ENCODE results near the gene LRP1B.

Gene LRP1B

DNA sequence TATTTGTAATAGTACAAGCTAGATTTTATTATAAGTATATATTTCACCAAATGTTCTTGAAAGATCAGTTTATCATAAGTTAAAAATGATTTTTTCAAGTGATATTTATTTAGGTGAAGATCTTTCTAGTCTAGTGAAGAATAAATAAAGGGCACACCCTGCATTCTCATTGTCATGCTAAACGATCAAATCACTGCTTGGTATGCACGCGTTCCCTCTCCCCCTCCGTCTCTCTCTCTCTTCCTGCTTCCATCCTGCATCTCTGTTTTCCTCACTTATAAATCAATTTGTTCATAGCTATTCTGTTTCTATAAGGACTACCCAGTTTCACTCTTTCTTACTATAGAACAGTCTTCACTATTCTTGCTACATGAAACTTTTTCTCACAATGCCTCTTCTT, 1067.4 kb downstream of the LRP1B start:
- DNase-seq: no peak

DNA sequence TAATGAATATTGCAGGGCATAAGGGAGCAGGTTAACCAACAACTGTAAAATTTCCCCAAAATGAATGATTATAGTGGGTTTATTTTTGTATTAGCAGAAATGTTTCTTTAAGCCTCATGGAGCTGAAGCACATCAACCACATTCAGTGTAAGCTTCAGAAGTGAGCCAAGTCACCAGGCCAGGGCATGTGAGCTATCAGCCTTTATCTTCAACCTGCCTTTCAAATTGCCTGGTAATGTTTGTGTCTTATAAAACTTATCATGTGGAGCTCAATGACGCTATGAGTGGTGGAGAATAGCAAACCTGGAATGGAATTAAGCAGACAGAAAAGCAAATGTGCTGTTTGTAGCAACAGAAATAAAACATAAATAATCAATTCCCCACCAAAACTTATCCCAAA, 1068.4 kb downstream of the LRP1B start:
- no peak for DNase-seq

GRCh38 chr2:141062031-141062430, 1068.8 kb downstream of the LRP1B start:
- no peak for DNase-seq

- DNase-seq: no peak
Measured at GRCh38 chr2:141058556-141058955, 1072.3 kb downstream of the LRP1B start.

DNA sequence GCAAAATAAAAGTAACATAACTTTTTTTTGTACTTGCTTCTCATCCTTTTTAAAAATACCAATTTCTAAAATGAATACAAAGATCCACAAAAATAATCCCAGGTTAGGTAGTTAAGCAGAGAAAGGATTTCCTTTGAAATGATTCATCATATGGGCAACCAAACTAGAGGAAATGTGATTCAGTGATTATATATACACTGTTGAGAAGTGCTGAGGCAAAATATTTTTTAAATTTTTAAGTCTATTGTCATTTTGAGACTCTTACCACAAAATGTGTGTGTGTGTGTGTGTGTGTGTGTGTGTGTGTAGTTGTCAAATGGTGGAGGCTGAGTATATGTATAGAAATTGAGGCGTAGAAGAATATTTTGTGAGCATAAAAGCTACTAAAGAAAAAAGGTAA, 1075.3 kb downstream of the LRP1B start:
- DNase-seq: no peak

- no peak for DNase-seq
Measured at GRCh38 chr2:141048951-141049350, 1081.9 kb downstream of the LRP1B start.

GRCh38 chr2:141041281-141041680, 1089.5 kb downstream of the LRP1B start:
- no peak for DNase-seq

- no peak for DNase-seq
Measured at GRCh38 chr2:141038341-141038740, 1092.5 kb downstream of the LRP1B start.

- no peak for DNase-seq
Measured at GRCh38 chr2:141037361-141037760, 1093.5 kb downstream of the LRP1B start.

DNA sequence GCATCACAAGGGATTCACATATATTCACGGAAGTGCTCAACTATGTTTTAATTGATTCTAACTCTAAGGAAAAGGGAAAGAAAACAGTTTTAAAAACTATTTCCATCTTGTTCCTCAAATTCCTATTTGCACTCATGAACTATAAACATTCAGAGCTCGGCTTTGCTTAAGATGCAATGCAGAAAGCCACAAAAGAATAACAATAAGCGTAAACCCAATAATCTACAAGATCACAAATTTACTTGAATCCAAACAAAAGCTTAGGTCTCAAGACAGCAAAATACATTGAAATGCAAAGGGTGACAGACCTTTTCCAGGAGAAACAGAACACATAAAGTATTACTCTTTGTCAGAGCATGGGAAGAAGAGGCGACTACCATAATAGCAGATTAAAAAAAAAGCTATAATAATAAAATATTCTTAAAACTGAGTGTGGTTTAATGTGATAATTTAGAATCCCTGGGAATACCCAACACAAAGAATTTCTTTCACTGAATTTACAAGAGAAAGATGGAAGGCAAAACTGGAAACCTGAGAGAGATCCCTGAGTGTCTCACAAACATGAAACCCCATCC, 1094.9 kb downstream of the LRP1B start:
- DNase-seq: no peak

GRCh38 chr2:141029428-141030078, 1101.3 kb downstream of the LRP1B start:
- no peak for DNase-seq

DNA sequence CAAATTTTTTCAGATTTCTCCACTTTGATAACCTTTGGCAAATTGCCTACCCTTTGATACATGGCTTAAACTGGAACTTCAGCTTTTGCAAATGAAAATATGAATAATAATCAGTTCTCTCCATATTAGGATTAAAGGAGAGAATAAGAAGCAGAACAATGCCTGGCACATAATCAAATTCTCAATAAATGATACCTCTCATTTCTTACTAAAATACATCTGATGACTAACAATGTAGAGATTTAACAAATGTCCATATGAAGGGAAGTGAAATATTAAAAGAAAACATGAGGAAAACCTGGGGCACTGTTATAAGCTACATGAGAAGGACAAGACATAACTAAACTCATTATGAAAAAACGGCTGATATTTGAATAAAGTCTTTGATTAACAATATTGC, 1103.6 kb downstream of the LRP1B start:
- DNase-seq: no peak

DNA sequence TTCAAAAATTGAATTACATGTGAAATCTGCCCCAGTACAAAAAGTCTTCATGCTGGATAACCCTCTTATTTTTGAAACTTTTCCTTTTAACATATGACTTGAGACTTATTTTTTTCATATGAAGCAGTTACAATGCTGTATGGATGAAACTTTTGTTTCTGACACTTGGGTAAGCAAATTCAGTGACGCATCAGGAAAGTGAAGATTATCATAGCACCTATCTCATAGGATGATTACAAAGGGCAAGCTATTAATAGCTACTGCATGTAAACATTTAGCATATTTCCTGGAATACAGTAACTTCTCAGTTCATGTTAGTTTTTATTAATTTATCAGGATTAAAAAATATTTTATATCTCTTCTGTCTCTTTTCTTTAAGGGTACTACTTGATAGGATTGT, 1109.2 kb downstream of the LRP1B start:
- DNase-seq: no peak

- no peak for DNase-seq
Measured at GRCh38 chr2:141021109-141021508, 1109.7 kb downstream of the LRP1B start.

DNA sequence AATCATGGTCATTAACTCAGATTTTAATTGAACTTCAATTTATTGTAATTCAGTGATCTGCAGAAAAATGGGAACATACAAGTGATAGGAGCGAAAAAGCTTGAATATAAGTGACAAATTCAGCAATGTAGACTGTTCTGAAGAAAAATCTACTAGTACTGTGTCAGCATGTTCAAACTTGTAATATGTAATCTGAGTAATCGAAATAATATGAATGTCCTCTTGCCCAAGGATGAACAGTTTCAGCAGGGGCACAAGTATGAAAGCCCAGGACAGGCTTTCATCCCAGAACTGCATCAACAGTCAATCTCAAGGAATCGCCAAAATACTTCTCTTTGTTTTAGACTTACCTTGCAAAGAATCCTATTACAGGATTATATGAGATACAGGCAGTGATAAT, 1110.5 kb downstream of the LRP1B start:
- no peak for DNase-seq

DNA sequence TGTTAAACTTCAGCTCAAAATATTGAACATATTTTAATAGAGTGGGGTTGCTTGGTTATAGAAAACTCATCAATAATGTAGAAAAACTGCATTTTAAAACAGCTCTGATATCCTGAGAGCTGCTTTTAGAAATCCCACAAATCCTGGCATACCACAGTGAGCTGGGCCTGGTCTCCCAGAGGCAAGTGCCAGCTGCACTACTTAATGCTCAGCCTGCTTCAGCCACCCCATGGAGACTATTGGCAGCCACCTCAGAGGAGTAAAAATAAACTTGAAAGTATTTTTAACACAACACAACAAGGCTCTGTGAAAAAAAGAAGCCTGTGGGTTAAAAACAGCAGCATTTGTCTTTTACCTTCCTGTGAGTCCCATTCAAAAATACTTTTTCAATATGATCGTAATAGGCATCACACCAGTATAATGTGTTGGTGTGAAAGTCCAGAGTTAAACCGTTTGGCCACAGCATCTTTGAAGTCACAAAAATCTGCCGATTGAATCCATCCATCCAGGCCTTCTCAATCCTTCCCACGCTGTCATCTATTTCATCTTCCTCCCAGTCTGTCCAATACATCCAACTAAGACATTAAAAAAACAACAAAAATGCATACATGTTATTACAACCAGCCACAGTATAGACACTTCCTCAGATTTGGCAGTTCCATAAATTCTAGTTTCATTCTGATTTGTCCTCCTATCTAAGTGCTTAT, 1115.3 kb downstream of the LRP1B start:
- no peak for DNase-seq

DNA sequence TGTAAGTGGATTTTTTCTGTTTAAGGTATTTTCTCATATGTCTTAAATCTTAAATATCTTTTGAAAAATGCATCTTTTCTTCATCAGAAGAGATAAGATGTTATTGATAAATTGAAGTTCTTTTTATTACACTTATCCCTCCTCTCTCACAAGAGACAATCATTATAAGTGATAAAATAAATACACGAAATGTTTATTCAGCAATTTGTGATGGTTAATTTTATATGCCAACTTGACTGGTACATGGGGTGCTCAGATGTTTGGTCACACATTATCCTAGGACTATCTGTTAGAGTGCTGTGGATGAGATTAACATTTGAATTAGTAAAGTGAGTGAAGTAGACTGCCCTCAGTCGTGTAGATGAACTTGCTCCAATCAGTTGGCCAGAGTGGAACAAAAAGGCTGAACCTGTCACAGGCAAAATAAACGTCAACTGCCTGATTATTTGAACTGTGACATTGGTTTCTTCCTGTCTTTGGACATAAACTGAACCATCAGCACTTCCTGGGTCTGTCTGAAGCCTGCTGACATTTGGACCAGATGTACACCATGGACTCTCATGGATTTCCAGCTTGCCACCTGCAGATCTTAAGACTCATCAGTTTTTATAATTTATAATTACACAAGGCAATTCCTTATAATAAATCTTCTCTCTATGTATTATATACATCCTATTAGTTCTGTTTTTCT, 1126.7 kb downstream of the LRP1B start:
- no peak for DNase-seq

DNA sequence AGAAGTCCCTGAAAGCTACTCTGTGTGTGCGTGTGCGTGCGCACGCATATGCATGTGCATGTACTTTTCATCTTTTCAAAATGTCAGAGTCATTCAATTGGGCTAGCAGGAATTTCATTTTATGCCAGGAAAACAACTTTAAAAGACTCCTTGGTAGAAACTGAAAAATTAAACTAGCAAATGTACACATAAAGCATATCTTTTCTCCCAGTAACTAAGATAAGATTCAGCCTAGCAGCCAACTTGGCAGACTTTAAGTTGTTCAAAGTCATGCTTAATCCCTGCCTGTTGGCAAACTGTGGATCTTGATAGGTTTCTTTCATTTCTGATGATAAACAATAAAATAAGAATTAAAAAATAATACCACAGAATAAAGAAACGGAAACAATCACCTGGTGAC, 1129.1 kb downstream of the LRP1B start:
- DNase-seq: no peak

- DNase-seq: no peak
Measured at GRCh38 chr2:140998577-140998976, 1132.2 kb downstream of the LRP1B start.

DNA sequence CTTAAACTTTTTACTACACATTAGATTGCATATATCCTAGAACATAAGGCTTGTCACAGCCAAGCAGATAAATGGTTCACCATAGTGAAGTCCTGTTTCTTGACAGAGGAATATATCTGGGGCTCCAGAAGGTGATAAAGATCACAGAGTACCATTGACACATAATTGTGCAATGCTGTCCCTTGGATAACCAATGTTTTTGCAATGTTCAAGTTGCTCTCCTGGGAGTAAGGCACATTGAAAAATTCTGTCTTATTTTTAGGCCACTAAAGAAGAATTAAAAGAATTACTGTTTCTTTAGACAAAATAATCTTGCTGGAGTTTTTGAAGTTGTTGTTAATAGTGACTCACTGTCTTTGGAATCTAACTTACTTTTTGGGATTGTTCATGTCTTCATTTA, 1132.8 kb downstream of the LRP1B start:
- DNase-seq: no peak

- DNase-seq: no peak
Measured at GRCh38 chr2:140994856-140995255, 1136.0 kb downstream of the LRP1B start.

- no peak for DNase-seq
Measured at GRCh38 chr2:140990416-140990815, 1140.4 kb downstream of the LRP1B start.

DNA sequence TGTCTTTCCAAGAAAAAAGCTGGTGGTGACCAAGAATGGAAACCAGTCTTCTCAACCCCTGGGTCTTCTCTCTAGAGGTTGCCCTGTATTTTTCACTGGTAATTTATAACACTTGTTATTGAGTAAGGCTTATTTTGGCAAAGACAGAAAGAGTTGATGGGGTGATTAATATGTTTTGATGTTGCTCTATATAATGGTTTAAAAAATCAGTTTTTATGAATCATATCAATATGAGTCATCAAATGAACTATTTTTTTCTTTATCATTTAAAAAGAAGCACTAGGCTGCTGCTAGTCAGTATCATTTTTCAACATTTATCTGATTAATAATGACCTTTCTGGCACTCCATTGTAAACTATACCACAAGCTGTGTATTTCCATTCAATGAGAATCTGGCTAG, 1142.2 kb downstream of the LRP1B start:
- DNase-seq: no peak

GRCh38 chr2:140986456-140986855, 1144.4 kb downstream of the LRP1B start:
- DNase-seq: no peak

Measured in activated CD4-positive, alpha-beta T cell treated with anti-CD3 and anti-CD28 coated beads, Interleukin-2, amount 50 U/mL, for 1 hour (primary cell).